Left ventricle myocardium inferior (tissue), 1 donor: ENCODE measurements around the gene CAPRIN1. TPM values are rescaled to one million over a fixed set of nuclear protein-coding genes. Genes with fewer than 3 reads are reported as not detected.
"Not testable (repeated sequence)": the region's sequence is repeated elsewhere in the genome, so short reads cannot be mapped to it uniquely, and the experiment has no call there.

Source experiments
- DNase-seq: peaks from one replicate; pipeline ENCODE4 v3.0.0-alpha.2; 2020
- H3K27ac ChIP-seq: fragments of 200-600 bp; replicated peaks from 2 replicates; pipeline ENCODE4 v1.8.0; 2021
- H3K27me3 ChIP-seq: fragments of 200-600 bp; 2 replicates; pipeline ENCODE4 v1.8.0; 2021; ENCODE audit warnings: low read depth
- H3K36me3 ChIP-seq: fragments of 200-600 bp; 2 replicates; pipeline ENCODE4 v1.8.0; 2021
- H3K4me1 ChIP-seq: fragments of 200-600 bp; 2 replicates; pipeline ENCODE4 v1.8.0; 2021
- H3K4me3 ChIP-seq: fragments of 200-600 bp; 2 replicates; pipeline ENCODE4 v1.8.0; 2021; ENCODE audit warnings: mild to moderate bottlenecking, moderate library complexity
- H3K9me3 ChIP-seq: fragments of 200-600 bp; replicated peaks from 2 replicates; pipeline ENCODE4 v1.8.0; 2021
- intact Hi-C: fragments of 100-400 bp; cut with micrococcal nuclease; formaldehyde crosslinking; loops from one replicate; pipeline ENCODE4 v1.11.0; 2022
- total RNA-seq: library from RNA; stranded (reverse); fragmentation: NEBNext Ultra II Directional; extraction: Animal tissue kit (Norgen Biotek cat#: 25700); gene quantifications from one replicate; pipeline ENCODE4 v1.2.1, GENCODE V29; 2021
- TF ChIP-seq, protein P1 (sequence below): fragments of 200-600 bp; IDR thresholded peaks from 2 replicates; pipeline ENCODE4 v1.8.0; 2021; ENCODE audit warnings: antibody characterized with exemption, mild to moderate bottlenecking, borderline replicate concordance
- donor health status: DM: no; HTN: yes; CAD: no; lungs with severe emphysema.

Gene CAPRIN1
- total RNA-seq, 1 donor from 2014 or later, result 112 TPM

DNA sequence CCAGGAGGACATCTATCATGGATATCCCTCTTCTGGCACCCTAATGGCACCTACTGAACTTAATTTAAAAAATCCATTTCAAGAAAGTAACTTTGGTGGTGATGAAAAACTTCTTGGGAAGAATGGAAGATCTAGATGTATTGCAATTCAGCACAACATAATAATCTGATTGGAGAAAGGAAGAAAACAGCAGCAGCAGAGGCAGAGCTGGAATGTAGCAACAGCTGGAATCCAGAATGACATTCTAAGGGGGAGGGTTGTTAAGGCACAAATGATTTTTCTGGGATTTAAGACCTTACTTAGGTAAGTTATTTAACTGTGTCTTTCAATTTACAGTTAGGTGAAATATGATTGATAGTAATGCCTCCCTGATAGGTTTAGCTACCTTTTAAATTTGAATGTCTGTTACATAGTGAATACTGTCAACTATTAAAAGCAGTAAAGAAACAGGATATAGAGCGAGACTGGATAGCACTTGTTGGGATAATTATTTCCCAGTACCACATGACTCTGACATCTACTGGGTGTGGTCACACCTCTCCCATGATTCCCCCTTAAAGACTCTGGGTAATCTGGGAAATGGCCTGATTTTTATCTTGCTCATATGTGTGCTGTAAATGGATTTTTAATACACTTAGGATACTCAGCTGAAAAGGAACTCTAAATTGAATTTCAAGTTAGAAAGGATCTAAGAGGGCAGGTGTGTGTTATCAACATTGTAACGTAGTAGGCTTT is 11.7 kb downstream of the CAPRIN1 start:
- intact Hi-C loops, result no loop called here

DNA sequence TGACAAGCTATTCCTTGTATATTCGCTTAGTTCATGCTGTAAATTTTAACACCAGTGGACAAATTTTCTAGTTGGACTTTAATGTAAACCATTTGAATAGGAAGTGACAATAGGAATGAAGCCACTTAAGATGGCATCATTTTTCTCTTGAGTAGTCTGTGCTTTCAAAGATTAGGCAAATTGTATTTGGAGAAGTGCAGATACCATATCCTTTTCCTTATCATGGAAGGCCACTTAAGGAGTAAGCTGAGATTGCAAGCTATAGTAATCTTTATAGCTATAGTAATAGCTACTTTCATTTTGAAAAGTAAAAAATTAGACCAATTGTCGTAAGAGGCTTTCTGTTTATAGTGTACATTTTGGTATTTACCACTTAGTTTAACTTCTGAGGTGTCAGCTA is 12.8 kb downstream of the CAPRIN1 start:
- TF ChIP-seq, protein P1, sequence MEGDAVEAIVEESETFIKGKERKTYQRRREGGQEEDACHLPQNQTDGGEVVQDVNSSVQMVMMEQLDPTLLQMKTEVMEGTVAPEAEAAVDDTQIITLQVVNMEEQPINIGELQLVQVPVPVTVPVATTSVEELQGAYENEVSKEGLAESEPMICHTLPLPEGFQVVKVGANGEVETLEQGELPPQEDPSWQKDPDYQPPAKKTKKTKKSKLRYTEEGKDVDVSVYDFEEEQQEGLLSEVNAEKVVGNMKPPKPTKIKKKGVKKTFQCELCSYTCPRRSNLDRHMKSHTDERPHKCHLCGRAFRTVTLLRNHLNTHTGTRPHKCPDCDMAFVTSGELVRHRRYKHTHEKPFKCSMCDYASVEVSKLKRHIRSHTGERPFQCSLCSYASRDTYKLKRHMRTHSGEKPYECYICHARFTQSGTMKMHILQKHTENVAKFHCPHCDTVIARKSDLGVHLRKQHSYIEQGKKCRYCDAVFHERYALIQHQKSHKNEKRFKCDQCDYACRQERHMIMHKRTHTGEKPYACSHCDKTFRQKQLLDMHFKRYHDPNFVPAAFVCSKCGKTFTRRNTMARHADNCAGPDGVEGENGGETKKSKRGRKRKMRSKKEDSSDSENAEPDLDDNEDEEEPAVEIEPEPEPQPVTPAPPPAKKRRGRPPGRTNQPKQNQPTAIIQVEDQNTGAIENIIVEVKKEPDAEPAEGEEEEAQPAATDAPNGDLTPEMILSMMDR, result no peak
- H3K4me3 ChIP-seq, result no peak overlapping the region
- intact Hi-C loops, result no loop called here
- no peaks in the 10 kb centered on the region for H3K9me3 ChIP-seq
- H3K27ac ChIP-seq, result no peak overlapping the region
- no peak for DNase-seq
- peaks cover 92% of the 10 kb centered on the region for H3K4me1 ChIP-seq
- peaks cover 21% of the 10 kb centered on the region for H3K36me3 ChIP-seq
- no peaks in the 10 kb centered on the region for H3K27me3 ChIP-seq

More for the DNA sequence above, 11.7 kb downstream of the CAPRIN1 start:
- H3K36me3 ChIP-seq, result peaks cover 21% of the 10 kb centered on the region
- peaks cover 92% of the 10 kb centered on the region for H3K4me1 ChIP-seq
- no peaks in the 10 kb centered on the region for H3K27me3 ChIP-seq
- TF ChIP-seq, protein P1, result no peak
- no peaks in the 10 kb centered on the region for H3K9me3 ChIP-seq
- H3K4me3 ChIP-seq, result no peak overlapping the region
- no peak for DNase-seq
- H3K27ac ChIP-seq, result no peak overlapping the region

DNA sequence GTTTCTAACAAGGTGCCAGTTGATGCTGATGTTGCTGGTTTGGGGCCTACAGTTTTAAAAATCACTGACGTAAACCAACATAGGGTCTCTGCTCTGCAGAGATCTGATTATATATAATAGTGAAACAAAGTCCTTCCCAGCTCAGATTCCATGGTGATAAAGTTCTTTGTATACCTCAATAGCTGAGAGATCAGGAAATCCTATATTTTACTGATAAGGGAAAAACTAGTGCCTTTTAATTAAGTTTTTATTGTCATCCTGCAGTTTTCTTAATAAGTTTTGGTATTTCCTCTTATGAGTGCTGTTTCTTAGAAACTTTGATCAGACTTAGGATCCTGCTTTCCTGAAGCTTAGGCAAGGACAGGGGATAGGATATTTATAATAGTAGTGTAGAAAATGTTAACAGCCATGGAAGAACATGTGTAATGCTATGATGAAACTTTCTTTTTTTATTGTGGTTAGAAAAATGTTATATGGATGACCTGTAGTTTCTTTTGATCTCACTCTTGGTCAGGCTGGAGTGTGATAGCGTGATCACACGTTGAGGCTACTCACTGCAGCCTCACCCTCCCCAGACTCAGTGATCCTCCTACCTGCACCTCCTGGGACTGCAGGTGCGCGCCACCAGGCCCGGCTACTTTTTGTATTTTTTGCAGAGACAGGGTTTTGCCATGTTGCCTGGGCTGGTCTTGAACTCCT is 14.1 kb downstream of the CAPRIN1 start:
- H3K27me3 ChIP-seq, result no peaks in the 10 kb centered on the region
- no peak overlapping the region for H3K4me3 ChIP-seq
- no peaks in the 10 kb centered on the region for H3K9me3 ChIP-seq
- intact Hi-C loops, result no loop called here
- peaks cover 21% of the 10 kb centered on the region for H3K36me3 ChIP-seq
- DNase-seq, result no peak
- peaks cover 94% of the 10 kb centered on the region for H3K4me1 ChIP-seq
- H3K27ac ChIP-seq, result no peak overlapping the region
- TF ChIP-seq, protein P1, result peak; percentile 13

DNA sequence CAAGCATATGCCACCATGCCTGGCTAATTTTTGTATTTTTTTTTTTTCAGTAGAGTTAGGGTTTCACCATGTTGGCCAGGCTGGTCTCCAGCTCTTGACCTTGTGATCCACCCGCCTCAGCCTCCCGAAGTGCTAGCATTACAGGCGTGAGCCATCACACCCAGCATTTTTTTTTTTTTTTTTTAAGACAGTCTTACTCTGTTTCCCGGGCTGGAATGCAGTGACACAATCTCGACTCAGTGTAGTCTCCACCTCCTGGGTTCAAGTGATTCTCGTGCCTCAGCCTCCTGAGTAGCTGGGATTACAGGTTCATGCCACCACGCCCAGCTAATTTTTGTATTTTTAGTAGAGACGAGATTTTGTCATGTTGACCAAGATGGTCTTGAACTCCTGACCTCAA is 15.2 kb downstream of the CAPRIN1 start:
- H3K27me3 ChIP-seq, H3K27ac ChIP-seq, intact Hi-C loops, DNase-seq, H3K4me3 ChIP-seq, H3K9me3 ChIP-seq: not testable (repeated sequence)
- Histone ChIP-seq H3K36me3 (peaks cover 16% of the 10 kb centered on the region), H3K4me1 (peaks cover 89% of the 10 kb centered on the region)

DNA sequence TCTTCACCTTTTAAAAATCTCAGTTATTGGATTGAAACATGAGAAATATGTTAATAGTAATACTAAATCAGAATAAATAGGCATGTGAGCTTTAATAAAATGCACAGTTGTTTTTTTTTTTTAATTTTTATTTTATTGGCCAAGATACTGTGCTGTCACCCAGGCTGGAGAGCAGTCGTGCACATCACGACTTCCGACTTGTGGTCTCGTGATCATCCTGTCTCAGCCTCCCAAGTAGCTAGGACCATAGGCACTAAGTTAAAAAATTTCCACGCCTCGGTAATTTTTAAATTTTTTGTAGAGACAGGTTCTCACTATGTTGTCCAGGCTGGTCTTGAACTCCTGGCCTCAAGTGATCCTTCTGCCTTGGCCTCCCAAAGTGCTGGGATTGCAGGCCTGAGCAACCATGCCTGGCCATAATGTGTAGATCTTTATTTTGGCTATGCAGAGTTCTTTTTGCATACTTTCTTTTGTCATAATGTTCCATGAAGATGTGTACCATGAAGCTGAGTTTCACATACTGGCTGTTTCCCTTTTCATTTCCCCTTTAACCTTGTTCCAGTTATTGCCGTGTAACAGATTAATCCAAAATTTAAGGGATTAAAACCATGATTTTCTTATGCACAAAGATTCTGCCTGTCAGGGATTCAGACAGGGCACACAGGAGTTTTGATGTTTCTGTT is 16.0 kb downstream of the CAPRIN1 start:
- Histone ChIP-seq H3K27ac (peak overlapping the region; percentile 74), H3K36me3 (peaks cover 23% of the 10 kb centered on the region), H3K9me3 (no peaks in the 10 kb centered on the region), H3K27me3 (no peaks in the 10 kb centered on the region), H3K4me1 (peaks cover 88% of the 10 kb centered on the region), H3K4me3 (no peak overlapping the region)
- intact Hi-C loops, result no loop called here
- TF ChIP-seq, protein P1, result no peak
- DNase-seq, result no peak

DNA sequence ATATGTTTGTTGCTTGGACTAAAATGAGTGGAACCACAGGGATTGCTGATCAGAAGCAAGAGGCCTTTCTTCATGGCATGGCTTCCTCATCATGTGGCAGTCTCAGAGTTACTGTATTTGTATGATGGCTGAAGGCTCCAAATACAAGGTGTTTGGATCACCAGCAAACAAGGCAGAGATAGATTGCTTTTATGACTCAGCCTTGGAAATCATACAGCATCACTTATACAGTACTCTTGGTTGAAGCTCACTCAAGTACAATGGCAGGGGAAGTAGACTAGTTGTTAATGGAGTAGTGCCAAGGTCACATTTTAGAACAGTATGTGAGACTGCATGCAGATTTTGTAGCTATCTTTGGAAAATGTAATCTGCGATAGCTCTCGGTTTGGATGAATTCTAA is 16.6 kb downstream of the CAPRIN1 start:
- intact Hi-C loops, result no loop called here
- Histone ChIP-seq H3K27me3 (no peaks in the 10 kb centered on the region), H3K9me3 (no peaks in the 10 kb centered on the region), H3K4me1 (peaks cover 82% of the 10 kb centered on the region), H3K27ac (peak overlapping the region; percentile 74), H3K36me3 (peaks cover 27% of the 10 kb centered on the region), H3K4me3 (no peak overlapping the region)
- TF ChIP-seq, protein P1, result no peak
- DNase-seq, result no peak

DNA sequence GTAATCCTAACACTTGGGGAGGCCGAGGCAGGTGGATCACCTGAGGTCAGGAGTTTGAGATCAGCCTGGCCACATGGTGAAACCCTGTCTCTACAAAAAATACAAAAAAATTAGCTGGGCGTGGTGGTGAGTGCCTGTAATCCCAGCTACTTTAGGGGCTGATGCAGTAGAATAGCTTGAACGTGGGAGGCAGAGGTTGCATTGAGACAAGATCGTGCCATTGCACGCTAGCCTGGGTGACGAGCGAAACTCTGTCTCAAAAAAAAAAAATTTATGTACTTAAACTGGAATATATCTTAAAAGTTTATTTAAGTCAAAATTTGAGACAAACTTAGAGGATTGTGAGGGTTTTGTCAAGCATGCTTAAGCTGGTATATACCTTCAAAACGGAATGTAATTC is 19.8 kb downstream of the CAPRIN1 start:
- H3K36me3 ChIP-seq, result peaks cover 48% of the 10 kb centered on the region
- H3K4me3 ChIP-seq, H3K27me3 ChIP-seq, intact Hi-C loops, H3K9me3 ChIP-seq, DNase-seq: not testable (repeated sequence)
- H3K27ac ChIP-seq, result peak overlapping the region; percentile 7
- H3K4me1 ChIP-seq, result peaks cover 68% of the 10 kb centered on the region
